Measurements from ENCODE around the gene RIMKLA.

- TF ChIP-seq POLR2A (IDR thresholded peaks at IDR 0.05) (no peak), CTCF (IDR thresholded peaks at IDR 0.05) (no peak), EP300 (IDR thresholded peaks at IDR 0.05) (no peak)
Measured at GRCh38 chr1:42358791-42359190, 21.8 kb upstream of the RIMKLA start.
